ENCODE data around the gene STK10.

GRCh38 chr5:172164769-172165212 is 23.2 kb downstream of the STK10 start:
- TF ChIP-seq CTCF (IDR thresholded peaks at IDR 0.05) (no peak), POLR2A (IDR thresholded peaks at IDR 0.05) (no peak), POLR2AphosphoS5 (IDR thresholded peaks at IDR 0.05) (no peak)
